Eye (tissue), 1 donor: ENCODE results near the gene SEC16A.

ENCODE experiments used
- DNase-seq: peaks from one replicate; pipeline ENCODE4 v3.0.0-alpha.2; 2015

SEC16A gene

GRCh38 chr9:136517012-136517743, 34.3 kb upstream of the SEC16A start:
- no peak for DNase-seq

GRCh38 chr9:136516191-136516654, 33.4 kb upstream of the SEC16A start:
- no peak for DNase-seq

GRCh38 chr9:136515276-136515675, 32.4 kb upstream of the SEC16A start:
- no peak for DNase-seq

GRCh38 chr9:136514022-136514714, 31.3 kb upstream of the SEC16A start:
- no peak for DNase-seq

GRCh38 chr9:136513191-136513590, 30.4 kb upstream of the SEC16A start:
- DNase-seq: peak; percentile 17

GRCh38 chr9:136512651-136513071, 29.8 kb upstream of the SEC16A start:
- no peak for DNase-seq

- peak; percentile 79 for DNase-seq
Measured at GRCh38 chr9:136511670-136512592, 29.1 kb upstream of the SEC16A start.

- no peak for DNase-seq
Measured at GRCh38 chr9:136511144-136511669, 28.4 kb upstream of the SEC16A start.

- no peak for DNase-seq
Measured at GRCh38 chr9:136510561-136510960, 27.7 kb upstream of the SEC16A start.

GRCh38 chr9:136509549-136509948, 26.7 kb upstream of the SEC16A start:
- no peak for DNase-seq

GRCh38 chr9:136508729-136509500, 26.1 kb upstream of the SEC16A start:
- DNase-seq: no peak

- DNase-seq: no peak
Measured at GRCh38 chr9:136507992-136508375, 25.1 kb upstream of the SEC16A start.

- DNase-seq: no peak
Measured at GRCh38 chr9:136507221-136507991, 24.6 kb upstream of the SEC16A start.

GRCh38 chr9:136506425-136506824, 23.6 kb upstream of the SEC16A start:
- no peak for DNase-seq

- no peak for DNase-seq
Measured at GRCh38 chr9:136505406-136506403, 22.9 kb upstream of the SEC16A start.

GRCh38 chr9:136504512-136505348, 21.9 kb upstream of the SEC16A start:
- DNase-seq: no peak

GRCh38 chr9:136502940-136503550, 20.2 kb upstream of the SEC16A start:
- DNase-seq: no peak

- DNase-seq: no peak
Measured at GRCh38 chr9:136502196-136502595, 19.4 kb upstream of the SEC16A start.

- DNase-seq: no peak
Measured at GRCh38 chr9:136501686-136502085, 18.8 kb upstream of the SEC16A start.
